ENCODE results near the gene CFAP97D1. TPM values are rescaled to one million over a fixed set of nuclear protein-coding genes. Genes with fewer than 3 reads are reported as not detected.

CFAP97D1 gene
- total and polyA plus RNA-seq, 4 donors: 0.01 to 0.06 (median 0.02) TPM; not detected in 1

GRCh38 chr17:43799047-43799446 lies 18.8 kb downstream of the CFAP97D1 start:
- H3K4me3 ChIP-seq: no peak overlapping the region
- no peaks in the 10 kb centered on the region for H3K9me3 ChIP-seq (ENCODE audit: control insufficient read depth in 4 of 4, insufficient read depth in 3 of 4, low read length in 3 of 4)
- 90 to 92% methylated on average over 2 of the region's 2 CpGs for WGBS, 2 donors
- no peak overlapping the region for H3K27ac ChIP-seq (ENCODE audit: low read depth in 1 of 2, low read length in 1 of 2)
- H3K36me3 ChIP-seq (ENCODE audit: control insufficient read depth in 4 of 4, insufficient read depth in 4 of 4, low read length in 4 of 4): peaks cover 0 to 14% (median 1%) of the 10 kb centered on the region in 4 donors
- H3K9ac ChIP-seq (ENCODE audit: insufficient read depth in 1 of 2, low read length in 2 of 2): no peak overlapping the region
- no peaks in the 10 kb centered on the region for H3K4me1 ChIP-seq (ENCODE audit: control insufficient read depth in 5 of 5, insufficient read depth in 5 of 5, low read length in 5 of 5)
- ATAC-seq (ENCODE audit: insufficient read depth, low FRiP score) (no peak), DNase-seq (no peak)
- no peak for TF ChIP-seq CTCF (IDR thresholded peaks at IDR 0.05; ENCODE audit: control extremely low read depth, extremely low read depth)
- no peaks in the 10 kb centered on the region for H3K27me3 ChIP-seq (ENCODE audit: control insufficient read depth in 3 of 3, insufficient read depth in 3 of 3, low read length in 2 of 3)

GRCh38 chr17:43800736-43801135 lies 20.5 kb downstream of the CFAP97D1 start:
- no peak overlapping the region for H3K4me3 ChIP-seq
- H3K27ac ChIP-seq (ENCODE audit: low read depth in 1 of 2, low read length in 1 of 2): no peak overlapping the region
- no peak for DNase-seq
- H3K4me1 ChIP-seq (ENCODE audit: control insufficient read depth in 5 of 5, insufficient read depth in 5 of 5, low read length in 5 of 5): no peaks in the 10 kb centered on the region
- H3K36me3 ChIP-seq (ENCODE audit: control insufficient read depth in 4 of 4, insufficient read depth in 4 of 4, low read length in 4 of 4): peaks cover 0 to 16% (median 1%) of the 10 kb centered on the region in 4 donors
- no peak for ATAC-seq (ENCODE audit: insufficient read depth, low FRiP score)
- no peaks in the 10 kb centered on the region for H3K9me3 ChIP-seq (ENCODE audit: control insufficient read depth in 4 of 4, insufficient read depth in 3 of 4, low read length in 3 of 4)
- TF ChIP-seq CTCF (IDR thresholded peaks at IDR 0.05; ENCODE audit: control extremely low read depth, extremely low read depth): no peak
- H3K9ac ChIP-seq (ENCODE audit: insufficient read depth in 1 of 2, low read length in 2 of 2): no peak overlapping the region
- H3K27me3 ChIP-seq (ENCODE audit: control insufficient read depth in 3 of 3, insufficient read depth in 3 of 3, low read length in 2 of 3): no peaks in the 10 kb centered on the region
- WGBS, 2 donors: 94 to 95% methylated on average over 3 of the region's 3 CpGs

GRCh38 chr17:43801844-43802243 lies 21.6 kb downstream of the CFAP97D1 start:
- H3K9me3 ChIP-seq (ENCODE audit: control insufficient read depth in 4 of 4, insufficient read depth in 3 of 4, low read length in 3 of 4): no peaks in the 10 kb centered on the region
- no peak for TF ChIP-seq CTCF (IDR thresholded peaks at IDR 0.05; ENCODE audit: control extremely low read depth, extremely low read depth)
- no peaks in the 10 kb centered on the region for H3K27me3 ChIP-seq (ENCODE audit: control insufficient read depth in 3 of 3, insufficient read depth in 3 of 3, low read length in 2 of 3)
- H3K4me1 ChIP-seq (ENCODE audit: control insufficient read depth in 5 of 5, insufficient read depth in 5 of 5, low read length in 5 of 5): no peaks in the 10 kb centered on the region
- DNase-seq (no peak), ATAC-seq (ENCODE audit: insufficient read depth, low FRiP score) (no peak)
- H3K27ac ChIP-seq (ENCODE audit: low read depth in 1 of 2, low read length in 1 of 2): no peak overlapping the region
- peaks cover 0 to 16% (median 1%) of the 10 kb centered on the region in 4 donors for H3K36me3 ChIP-seq (ENCODE audit: control insufficient read depth in 4 of 4, insufficient read depth in 4 of 4, low read length in 4 of 4)
- no peak overlapping the region for H3K9ac ChIP-seq (ENCODE audit: insufficient read depth in 1 of 2, low read length in 2 of 2)
- 68 to 72% methylated on average over 3 of the region's 3 CpGs for WGBS, 2 donors
- no peak overlapping the region for H3K4me3 ChIP-seq

GRCh38 chr17:43803758-43804157 lies 23.5 kb downstream of the CFAP97D1 start:
- H3K9ac ChIP-seq (ENCODE audit: insufficient read depth in 1 of 2, low read length in 2 of 2): no peak overlapping the region
- ATAC-seq (ENCODE audit: insufficient read depth, low FRiP score) (no peak), DNase-seq (no peak)
- no peak overlapping the region for H3K4me3 ChIP-seq
- H3K4me1 ChIP-seq (ENCODE audit: control insufficient read depth in 5 of 5, insufficient read depth in 5 of 5, low read length in 5 of 5): no peaks in the 10 kb centered on the region
- H3K27me3 ChIP-seq (ENCODE audit: control insufficient read depth in 3 of 3, insufficient read depth in 3 of 3, low read length in 2 of 3): no peaks in the 10 kb centered on the region
- TF ChIP-seq CTCF (IDR thresholded peaks at IDR 0.05; ENCODE audit: control extremely low read depth, extremely low read depth): no peak
- H3K27ac ChIP-seq (ENCODE audit: low read depth in 1 of 2, low read length in 1 of 2): no peak overlapping the region
- no peaks in the 10 kb centered on the region for H3K9me3 ChIP-seq (ENCODE audit: control insufficient read depth in 4 of 4, insufficient read depth in 3 of 4, low read length in 3 of 4)
- 74 to 76% methylated on average over 4 of the region's 4 CpGs for WGBS, 2 donors
- H3K36me3 ChIP-seq (ENCODE audit: control insufficient read depth in 4 of 4, insufficient read depth in 4 of 4, low read length in 4 of 4): peaks cover 0 to 20% (median 6%) of the 10 kb centered on the region in 4 donors

Data from lung (tissue), 12 donors.